Endothelial cell of umbilical vein (primary cell): ENCODE measurements around the gene TPRA1. TPM values are rescaled to one million over a fixed set of nuclear protein-coding genes. Genes with fewer than 3 reads are reported as not detected.
"Not testable (repeated sequence)": the region's sequence is repeated elsewhere in the genome, so short reads cannot be mapped to it uniquely, and the experiment has no call there.

ENCODE experiments used
- BruUV-seq: library from RNA; stranded (reverse); fragments of 400-500 nt; replicated peaks from 2 replicates; lab custom pipeline; 2021; lab: Mats Ljungman, UMichigan
- CTCF ChIA-PET: fragments of 300-600, 350-600 bp; sonication (Branson Sonifier 250); formaldehyde crosslinking; loops from one replicate; lab custom pipeline; 2021; ENCODE audit warnings: antibody characterized with exemption, inconsistent platforms; lab: Charles Lee
- POLR2A ChIA-PET: fragments of 300-600, 350-600 bp; sonication (Branson Sonifier 250); formaldehyde crosslinking; loops from one replicate; lab custom pipeline; 2021; ENCODE audit warnings: antibody characterized with exemption, inconsistent platforms; lab: Charles Lee
- DNase-seq: peaks from one replicate; pipeline ENCODE4 v3.0.0-alpha.2; 2011; ENCODE audit warnings: low read depth, low spot score
- FAIRE-seq: peaks from 2 replicates; lab custom pipeline; 2011; peaks lifted over from hg19 to GRCh38; lab: Jason Lieb, UNC
- H2AFZ ChIP-seq: 2 replicates; pipeline ENCODE4 v1.6.0; 2012; ENCODE audit warnings: low read depth, low read length, control low read depth, inconsistent platforms
- H3K27ac ChIP-seq: 2 replicates; pipeline ENCODE4 v1.5.1; 2011; ENCODE audit warnings: low read depth, mild to moderate bottlenecking, control low read depth, low read length, moderate library complexity; ENCODE audit not compliant: insufficient read depth
- H3K27me3 ChIP-seq, 2 experiments: 2 replicates each; pipeline versions ENCODE4 v1.6.0 to v1.6.1; 2011; ENCODE audit warnings: low read length in 2 of 2, mixed read lengths in 1 of 2; ENCODE audit not compliant: control insufficient read depth in 2 of 2, insufficient read depth in 2 of 2
- H3K36me3 ChIP-seq, 2 experiments: 2 replicates in 1 of 2; 3 replicates in 1 of 2; pipeline ENCODE4 v1.5.1; 2011; ENCODE audit warnings: low read length in 2 of 2, mild to moderate bottlenecking in 1 of 2, moderate library complexity in 1 of 2; ENCODE audit not compliant: control insufficient read depth in 2 of 2, insufficient read depth in 2 of 2; ENCODE audit errors: extremely low read depth in 1 of 2
- H3K4me1 ChIP-seq: 3 replicates; pipeline ENCODE4 v1.5.1; 2011; ENCODE audit warnings: mild to moderate bottlenecking, low read length; ENCODE audit not compliant: control insufficient read depth, insufficient read depth; ENCODE audit errors: extremely low read depth
- H3K4me2 ChIP-seq: 2 replicates; pipeline ENCODE4 v1.6.1; 2011; ENCODE audit warnings: low read length, control low read depth, mixed read lengths; ENCODE audit not compliant: insufficient read depth
- H3K4me3 ChIP-seq, 3 experiments: fragments of 200-600 bp in 1 of 3; sonication (generic), shearing (Covaris generic) in 1 of 3; replicated peaks in 1 of 3; 2 replicates each; pipeline ENCODE4 v1.5.1; 2011 to 2016; ENCODE audit warnings: control low read depth in 3 of 3, low read length in 3 of 3, mild to moderate bottlenecking in 2 of 3, inconsistent platforms in 1 of 3, low read depth in 1 of 3, moderate library complexity in 1 of 3; ENCODE audit not compliant: insufficient read depth in 1 of 3
- H3K79me2 ChIP-seq: 2 replicates; pipeline ENCODE4 v1.6.0; 2012; ENCODE audit warnings: low read length, inconsistent platforms; ENCODE audit not compliant: control insufficient read depth, insufficient read depth
- H3K9ac ChIP-seq: replicated peaks from 2 replicates; pipeline ENCODE3; 2011; ENCODE audit warnings: low read length, control low read depth; ENCODE audit not compliant: insufficient read depth; ENCODE audit errors: extremely low read depth
- H3K9me1 ChIP-seq: replicated peaks from 3 replicates; pipeline ENCODE4 v1.6.0; 2011; ENCODE audit warnings: mild to moderate bottlenecking, low read length; ENCODE audit not compliant: control insufficient read depth, insufficient read depth; ENCODE audit errors: extremely low read depth
- H3K9me3 ChIP-seq: replicated peaks from 2 replicates; pipeline ENCODE4 v1.5.1; 2012; ENCODE audit warnings: low read length, inconsistent platforms; ENCODE audit not compliant: control insufficient read depth, insufficient read depth
- H4K20me1 ChIP-seq: replicated peaks from 2 replicates; pipeline ENCODE3; 2011; ENCODE audit warnings: mild to moderate bottlenecking, low read length; ENCODE audit not compliant: control insufficient read depth, insufficient read depth; ENCODE audit errors: extremely low read depth
- JUN ChIP-seq: IDR thresholded peaks from 2 replicates; pipeline ENCODE4 v1.6.1; 2011; ENCODE audit warnings: borderline replicate concordance, low read depth; ENCODE audit not compliant: insufficient read length, insufficient read depth
- MYC ChIP-seq: IDR thresholded peaks from one replicate; pipeline ENCODE4 v1.6.1; 2011; ENCODE audit warnings: mild to moderate bottlenecking, low read depth, low read length
- POLR2AphosphoS5 ChIP-seq: IDR thresholded peaks from 2 replicates; pipeline ENCODE4 v1.6.1; 2012; ENCODE audit warnings: low read depth, mild to moderate bottlenecking, control low read depth, low read length, moderate library complexity; ENCODE audit not compliant: insufficient read depth
- dilution Hi-C: fragments of 300-500 bp; cut with MboI; formaldehyde crosslinking; loops from one replicate; pipeline ENCODE4 v1.15.0; 2019; ENCODE audit warnings: low sequenced_read_pairs; ENCODE audit not compliant: extremely low pct_ligation_motif_present
- intact Hi-C: fragments of 100-400 bp; cut with micrococcal nuclease; formaldehyde crosslinking; loops from one replicate; pipeline ENCODE4 v1.10.0; 2022
- polyA plus RNA-seq, 4 experiments: library from polyadenylated mRNA; depleted of rRNA in 3 of 4; stranded (reverse) in 3 of 4; unstranded in 1 of 4; fragments of >200 nt; gene quantifications; 2 replicates each; pipeline versions ENCODE4 v1.2.1 to v1.2.3, GENCODE V29; 2011 to 2012; ENCODE audit warnings: missing spikeins in 1 of 4
- total RNA-seq: library from RNA; stranded (reverse); gene quantifications from 2 replicates; pipeline ENCODE4 v1.2.3, GENCODE V29; 2021

TPRA1 gene
- total and polyA plus RNA-seq, 2 donors (not counting 3 experiments of a cell fraction or from before 2014, with no cell fraction given): 34.3 to 58.0 TPM

DNA sequence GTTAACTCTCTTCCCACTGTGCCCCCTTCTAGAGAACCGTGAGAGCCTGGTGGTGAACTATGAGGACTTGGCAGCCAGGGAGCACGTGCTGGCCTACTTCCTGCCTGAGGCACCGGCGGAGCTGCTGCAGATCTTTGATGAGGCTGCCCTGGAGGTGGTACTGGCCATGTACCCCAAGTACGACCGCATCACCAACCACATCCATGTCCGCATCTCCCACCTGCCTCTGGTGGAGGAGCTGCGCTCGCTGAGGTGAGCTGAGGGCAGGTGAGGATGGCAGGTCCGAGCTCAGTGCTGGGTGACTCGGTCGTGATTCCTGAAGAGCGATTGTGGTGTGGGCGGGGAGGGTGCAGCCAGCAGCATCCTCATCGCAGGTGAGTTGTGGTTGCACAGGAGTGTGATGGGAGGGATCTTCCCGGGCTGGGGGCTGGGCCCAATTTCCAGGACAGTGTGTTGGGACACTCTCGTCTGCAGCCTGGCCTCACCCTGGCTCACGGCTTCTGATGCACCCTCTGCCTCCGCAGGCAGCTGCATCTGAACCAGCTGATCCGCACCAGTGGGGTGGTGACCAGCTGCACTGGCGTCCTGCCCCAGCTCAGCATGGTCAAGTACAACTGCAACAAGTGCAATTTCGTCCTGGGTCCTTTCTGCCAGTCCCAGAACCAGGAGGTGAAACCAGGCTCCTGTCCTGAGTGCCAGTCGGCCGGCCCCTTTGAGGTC lies 15.7 kb upstream of the TPRA1 start:
- H3K4me3 ChIP-seq: no peak overlapping the region

DNA sequence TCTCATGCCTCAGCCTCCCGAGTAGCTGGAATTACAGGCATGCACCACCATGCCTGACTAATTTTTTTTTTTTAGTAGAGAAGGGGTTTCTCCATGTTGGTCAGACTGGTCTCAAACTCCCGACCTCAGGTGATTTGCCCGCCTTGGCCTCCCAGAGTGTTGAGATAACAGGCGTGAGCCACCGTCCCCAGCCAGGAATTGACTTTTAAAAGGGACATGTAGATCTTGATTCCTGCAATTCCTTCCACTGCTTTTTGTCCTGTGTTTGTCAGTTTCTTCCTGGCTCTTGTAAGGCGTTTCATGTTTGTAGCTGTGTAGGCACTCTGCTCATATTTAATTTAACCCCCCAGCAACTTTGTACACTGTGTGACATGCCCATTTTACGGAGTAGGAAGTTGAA lies 15.0 kb upstream of the TPRA1 start:
- FAIRE-seq, intact Hi-C loops, H3K27ac ChIP-seq, H3K9ac ChIP-seq, H4K20me1 ChIP-seq, dilution Hi-C loops, BruUV-seq, H3K9me3 ChIP-seq, POLR2A ChIA-PET, H3K27me3 ChIP-seq, DNase-seq, H3K4me3 ChIP-seq, H3K4me2 ChIP-seq, H3K9me1 ChIP-seq, H2AFZ ChIP-seq, H3K4me1 ChIP-seq: not testable (repeated sequence)
- H3K36me3 ChIP-seq: peaks cover 4 to 12% of the 10 kb centered on the region in 2 experiments
- CTCF ChIA-PET: interaction anchor here (0.7 kb wide), 1 partner anchor 30 kb away, joined by 3 read pairs; no protein-coding TSS in a partner anchor
- peaks cover 12% of the 10 kb centered on the region for H3K79me2 ChIP-seq

More for the DNA sequence above, 15.7 kb upstream of the TPRA1 start:
- H3K79me2 ChIP-seq: peaks cover 6% of the 10 kb centered on the region
- no peak overlapping the region for H3K9ac ChIP-seq
- no peak overlapping the region for H2AFZ ChIP-seq
- H3K4me2 ChIP-seq: no peak overlapping the region
- BruUV-seq: no TSS peak
- POLR2A ChIA-PET: no interaction called here
- no peaks in the 10 kb centered on the region for H3K9me3 ChIP-seq
- no peaks in the 10 kb centered on the region for H4K20me1 ChIP-seq
- no peak for TF ChIP-seq POLR2AphosphoS5
- no peak for TF ChIP-seq MYC
- no peak for TF ChIP-seq JUN
- no peak overlapping the region for H3K27ac ChIP-seq
- no peaks in the 10 kb centered on the region for H3K4me1 ChIP-seq
- dilution Hi-C loops: no loop called here
- peaks cover 4 to 14% of the 10 kb centered on the region in 2 experiments for H3K36me3 ChIP-seq
- intact Hi-C loops: no loop called here
- CTCF ChIA-PET: interaction anchor here (0.7 kb wide), 1 partner anchor 31 kb away, joined by 3 read pairs; no protein-coding TSS in a partner anchor
- H3K27me3 ChIP-seq: no peaks in the 10 kb centered on the region
- DNase-seq: no peak
- FAIRE-seq: no peak
- H3K9me1 ChIP-seq: no peaks in the 10 kb centered on the region
